SK-N-SH (cell line): Measurements from ENCODE around the gene KY. TPM values are rescaled to one million over a fixed set of nuclear protein-coding genes. Genes with fewer than 3 reads are reported as not detected.

Experiments
- CTCF ChIA-PET: fragments of 300-600, 350-600 bp; formaldehyde crosslinking; extraction: SDS; loops from one replicate; lab custom pipeline; 2021; lab: Yijun Ruan, JAX
- POLR2A ChIA-PET: fragments of 350-600 bp; sonication (Branson Sonifier 250); formaldehyde crosslinking; extraction: SDS; loops from one replicate; lab custom pipeline; 2020; ENCODE audit warnings: antibody characterized with exemption, inconsistent platforms; lab: Yijun Ruan, JAX
- DNase-seq: peaks from one replicate; pipeline ENCODE4 v3.0.0; 2012
- H2AFZ ChIP-seq: fragments of 200-600 bp; sonication (generic); 2 replicates; pipeline ENCODE4 v1.8.1; 2016; ENCODE audit warnings: antibody characterized with exemption, mild to moderate bottlenecking, low read depth
- H3F3A ChIP-seq: fragments of 200-600 bp; sonication (generic); replicated peaks from 2 replicates; pipeline ENCODE3; 2016; ENCODE audit warnings: antibody characterized with exemption, mild to moderate bottlenecking; ENCODE audit not compliant: insufficient read depth
- H3K27ac ChIP-seq, 2 experiments: fragments of 200-500 bp in 1 of 2; fragments of 200-600 bp in 1 of 2; sonication (Bioruptor generic) in 1 of 2; sonication (generic), shearing (Covaris generic) in 1 of 2; 2 replicates each; pipeline versions ENCODE4 v1.5.1 to v1.6.1; 2014 to 2016; ENCODE audit warnings: low read depth in 2 of 2, inconsistent platforms in 1 of 2, low read length in 1 of 2, mild to moderate bottlenecking in 1 of 2, mixed read lengths in 1 of 2
- H3K27me3 ChIP-seq: fragments of 200-600 bp; sonication (generic), shearing (Covaris generic); 2 replicates; pipeline ENCODE4 v1.6.1; 2016; ENCODE audit warnings: mixed run types; ENCODE audit not compliant: insufficient read depth
- H3K36me3 ChIP-seq, 2 experiments: fragments of 200-500 bp in 1 of 2; fragments of 200-600 bp in 1 of 2; sonication (Bioruptor generic) in 1 of 2; sonication (generic) in 1 of 2; replicated peaks in 1 of 2; 2 replicates each; pipeline versions ENCODE3 to v1.5.1; 2014 to 2016; ENCODE audit warnings: low read length in 1 of 2, mild to moderate bottlenecking in 1 of 2; ENCODE audit not compliant: insufficient read depth in 2 of 2, control insufficient read depth in 1 of 2
- H3K4me1 ChIP-seq, 2 experiments: fragments of 200-500 bp in 1 of 2; fragments of 200-600 bp in 1 of 2; sonication (Bioruptor generic) in 1 of 2; sonication (generic), shearing (Covaris generic) in 1 of 2; 2 replicates each; pipeline versions ENCODE4 v1.5.1 to v1.6.1; 2014 to 2016; ENCODE audit warnings: low read depth in 1 of 2, low read length in 1 of 2, mixed run types in 1 of 2; ENCODE audit not compliant: insufficient read depth in 2 of 2, control insufficient read depth in 1 of 2
- H3K4me2 ChIP-seq: fragments of 200-600 bp; sonication (generic), shearing (Covaris generic); 2 replicates; pipeline ENCODE4 v1.6.1; 2017; ENCODE audit warnings: mixed run types
- H3K4me3 ChIP-seq, 2 experiments: fragments of 200-500 bp in 1 of 2; fragments of 200-600 bp in 1 of 2; sonication (Bioruptor generic) in 1 of 2; sonication (generic), shearing (Covaris generic) in 1 of 2; 2 replicates each; pipeline versions ENCODE4 v1.5.1 to v1.8.1; 2014 to 2016; ENCODE audit warnings: low read depth in 2 of 2, inconsistent platforms in 1 of 2, low read length in 1 of 2, mild to moderate bottlenecking in 1 of 2, mixed read lengths in 1 of 2, moderate library complexity in 1 of 2
- H3K79me2 ChIP-seq: fragments of 200-600 bp; sonication (generic); 2 replicates; pipeline ENCODE4 v1.8.1; 2017; ENCODE audit warnings: mild to moderate bottlenecking; ENCODE audit not compliant: insufficient read depth
- H3K9ac ChIP-seq: fragments of 200-600 bp; sonication (generic); 2 replicates; pipeline ENCODE4 v1.6.1; 2017; ENCODE audit warnings: mixed run types
- H3K9me2 ChIP-seq: fragments of 200-600 bp; sonication (generic); 2 replicates; pipeline ENCODE4 v1.6.1; 2017; ENCODE audit warnings: mixed run types
- H3K9me3 ChIP-seq: fragments of 200-600 bp; sonication (generic); 2 replicates; pipeline ENCODE4 v1.6.1; 2017; ENCODE audit warnings: mixed run types, mild to moderate bottlenecking, moderate library complexity
- H4K20me1 ChIP-seq: fragments of 200-600 bp; sonication (generic); 2 replicates; pipeline ENCODE4 v1.6.1; 2017; ENCODE audit warnings: mild to moderate bottlenecking, mixed run types; ENCODE audit not compliant: insufficient read depth
- CHD2 ChIP-seq: fragments of 150-350 bp; IDR thresholded peaks from 2 replicates; pipeline ENCODE4 v1.6.1; 2018; ENCODE audit warnings: low read length; ENCODE audit not compliant: partially characterized antibody
- ELF1 ChIP-seq: IDR thresholded peaks from 2 replicates; pipeline ENCODE4 v1.4.0; 2012
- EP300 ChIP-seq, 2 experiments: IDR thresholded peaks; 2 replicates each; pipeline versions ENCODE4 v1.4.0 to v1.6.1; 2012; ENCODE audit warnings: borderline replicate concordance in 1 of 2, low read depth in 1 of 2, low read length in 1 of 2
- EZH2phosphoT487 ChIP-seq: fragments of 200-600 bp; sonication (generic); IDR thresholded peaks from 2 replicates; pipeline ENCODE4 v1.6.1; 2017; ENCODE audit warnings: low read depth, mixed run types, mild to moderate bottlenecking, antibody characterized with exemption, moderate library complexity, borderline replicate concordance
- FOXM1 ChIP-seq: IDR thresholded peaks from 2 replicates; pipeline ENCODE4 v1.4.0; 2012; ENCODE audit warnings: low read depth, mild to moderate bottlenecking
- MEF2A ChIP-seq: IDR thresholded peaks from 2 replicates; pipeline ENCODE4 v1.4.0; 2012; ENCODE audit warnings: low read depth, borderline replicate concordance
- POLR2AphosphoS5 ChIP-seq: IDR thresholded peaks from 2 replicates; pipeline ENCODE4 v1.6.1; 2012; ENCODE audit warnings: low read depth, low read length
- RAD21 ChIP-seq: IDR thresholded peaks from 2 replicates; pipeline ENCODE4 v1.6.1; 2012; ENCODE audit warnings: mild to moderate bottlenecking, low read length
- RCOR1 ChIP-seq: fragments of 150-350 bp; IDR thresholded peaks from 2 replicates; pipeline ENCODE4 v1.6.1; 2017; ENCODE audit warnings: antibody characterized with exemption, low read length
- RFX5 ChIP-seq: IDR thresholded peaks from 2 replicates; pipeline ENCODE4 v1.6.1; 2012; ENCODE audit warnings: mild to moderate bottlenecking, improper control_type of control experiment, low read length
- RXRA ChIP-seq: IDR thresholded peaks from 2 replicates; pipeline ENCODE4 v1.4.0; 2012; ENCODE audit warnings: low read depth, mild to moderate bottlenecking, borderline replicate concordance
- TEAD4 ChIP-seq: IDR thresholded peaks from 2 replicates; pipeline ENCODE4 v1.4.0; 2012; ENCODE audit warnings: mild to moderate bottlenecking, borderline replicate concordance; ENCODE audit not compliant: insufficient read depth
- YY1 ChIP-seq: IDR thresholded peaks from 2 replicates; pipeline ENCODE4 v1.4.0; 2012; ENCODE audit warnings: low read depth, mild to moderate bottlenecking
- polyA plus RNA-seq, 3 experiments: library from polyadenylated mRNA; depleted of rRNA; stranded (reverse); fragments of >200 nt; gene quantifications; 2 replicates each; pipeline ENCODE4 v1.2.3, GENCODE V29; 2012
- TF ChIP-seq, protein P1 (sequence below): IDR thresholded peaks from 2 replicates; pipeline ENCODE4 v1.4.0; 2012; ENCODE audit warnings: low read depth
- TF ChIP-seq, protein P2 (sequence below): IDR thresholded peaks from 2 replicates; pipeline ENCODE4 v1.6.1; 2012; ENCODE audit warnings: mild to moderate bottlenecking, low read depth, low read length, moderate library complexity
- TF ChIP-seq, protein P3 (sequence below): IDR thresholded peaks from 2 replicates; pipeline ENCODE4 v1.4.0; 2012; ENCODE audit warnings: low read depth, borderline replicate concordance
- TF ChIP-seq, protein P4 (sequence below): IDR thresholded peaks from 2 replicates; pipeline ENCODE4 v1.4.0; 2012; ENCODE audit warnings: low read depth, borderline replicate concordance

KY gene
- polyA plus RNA-seq, 1 of the 3 experiments (the other 2 are of a cell fraction) = 2.4 TPM

DNA sequence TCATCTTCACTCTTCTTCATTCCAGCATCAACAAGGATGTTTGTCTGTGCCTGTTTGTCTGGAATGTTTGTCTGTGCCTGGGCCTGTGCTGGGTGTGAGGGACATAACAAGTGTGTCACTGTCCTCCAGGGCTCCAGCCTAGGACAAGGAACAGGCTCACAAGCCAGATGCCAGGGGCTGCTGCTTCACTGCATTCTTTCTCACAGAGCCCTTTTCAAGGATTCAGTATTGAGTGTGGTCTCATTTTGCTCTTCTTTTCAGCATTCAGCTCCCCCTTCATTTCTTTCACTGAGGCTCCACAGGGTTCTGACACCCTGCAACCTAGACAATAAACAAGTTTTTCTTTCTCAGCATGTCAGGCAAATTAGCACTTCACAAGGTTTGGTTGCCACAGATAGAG, 43.6 kb upstream of the KY start:
- POLR2A ChIA-PET = no interaction called here
- no peaks in the 10 kb centered on the region for H4K20me1 ChIP-seq
- no peak for DNase-seq
- no peaks in the 10 kb centered on the region for H3K79me2 ChIP-seq
- H3K27me3 ChIP-seq = no peaks in the 10 kb centered on the region
- H3K9me3 ChIP-seq = no peaks in the 10 kb centered on the region
- no peak overlapping the region for H2AFZ ChIP-seq
- no peak overlapping the region for H3K27ac ChIP-seq
- no peaks in the 10 kb centered on the region for H3K9me2 ChIP-seq
- CTCF ChIA-PET = no interaction called here
- TF ChIP-seq POLR2AphosphoS5 (no peak), EZH2phosphoT487 (no peak), RFX5 (no peak), EP300 (IDR thresholded peaks at IDR 0.05; ENCODE audit: borderline replicate concordance in 1 of 2, low read depth in 1 of 2, low read length in 1 of 2) (no peak), YY1 (no peak), ELF1 (no peak), TEAD4 (no peak), RAD21 (no peak), FOXM1 (no peak), CHD2 (no peak), RCOR1 (no peak), RXRA (no peak), MEF2A (no peak)
- TF ChIP-seq, protein P1, sequence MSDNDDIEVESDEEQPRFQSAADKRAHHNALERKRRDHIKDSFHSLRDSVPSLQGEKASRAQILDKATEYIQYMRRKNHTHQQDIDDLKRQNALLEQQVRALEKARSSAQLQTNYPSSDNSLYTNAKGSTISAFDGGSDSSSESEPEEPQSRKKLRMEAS = no peak
- TF ChIP-seq, protein P2, sequence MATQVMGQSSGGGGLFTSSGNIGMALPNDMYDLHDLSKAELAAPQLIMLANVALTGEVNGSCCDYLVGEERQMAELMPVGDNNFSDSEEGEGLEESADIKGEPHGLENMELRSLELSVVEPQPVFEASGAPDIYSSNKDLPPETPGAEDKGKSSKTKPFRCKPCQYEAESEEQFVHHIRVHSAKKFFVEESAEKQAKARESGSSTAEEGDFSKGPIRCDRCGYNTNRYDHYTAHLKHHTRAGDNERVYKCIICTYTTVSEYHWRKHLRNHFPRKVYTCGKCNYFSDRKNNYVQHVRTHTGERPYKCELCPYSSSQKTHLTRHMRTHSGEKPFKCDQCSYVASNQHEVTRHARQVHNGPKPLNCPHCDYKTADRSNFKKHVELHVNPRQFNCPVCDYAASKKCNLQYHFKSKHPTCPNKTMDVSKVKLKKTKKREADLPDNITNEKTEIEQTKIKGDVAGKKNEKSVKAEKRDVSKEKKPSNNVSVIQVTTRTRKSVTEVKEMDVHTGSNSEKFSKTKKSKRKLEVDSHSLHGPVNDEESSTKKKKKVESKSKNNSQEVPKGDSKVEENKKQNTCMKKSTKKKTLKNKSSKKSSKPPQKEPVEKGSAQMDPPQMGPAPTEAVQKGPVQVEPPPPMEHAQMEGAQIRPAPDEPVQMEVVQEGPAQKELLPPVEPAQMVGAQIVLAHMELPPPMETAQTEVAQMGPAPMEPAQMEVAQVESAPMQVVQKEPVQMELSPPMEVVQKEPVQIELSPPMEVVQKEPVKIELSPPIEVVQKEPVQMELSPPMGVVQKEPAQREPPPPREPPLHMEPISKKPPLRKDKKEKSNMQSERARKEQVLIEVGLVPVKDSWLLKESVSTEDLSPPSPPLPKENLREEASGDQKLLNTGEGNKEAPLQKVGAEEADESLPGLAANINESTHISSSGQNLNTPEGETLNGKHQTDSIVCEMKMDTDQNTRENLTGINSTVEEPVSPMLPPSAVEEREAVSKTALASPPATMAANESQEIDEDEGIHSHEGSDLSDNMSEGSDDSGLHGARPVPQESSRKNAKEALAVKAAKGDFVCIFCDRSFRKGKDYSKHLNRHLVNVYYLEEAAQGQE = no peak
- TF ChIP-seq, protein P3, sequence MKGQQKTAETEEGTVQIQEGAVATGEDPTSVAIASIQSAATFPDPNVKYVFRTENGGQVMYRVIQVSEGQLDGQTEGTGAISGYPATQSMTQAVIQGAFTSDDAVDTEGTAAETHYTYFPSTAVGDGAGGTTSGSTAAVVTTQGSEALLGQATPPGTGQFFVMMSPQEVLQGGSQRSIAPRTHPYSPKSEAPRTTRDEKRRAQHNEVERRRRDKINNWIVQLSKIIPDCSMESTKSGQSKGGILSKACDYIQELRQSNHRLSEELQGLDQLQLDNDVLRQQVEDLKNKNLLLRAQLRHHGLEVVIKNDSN = no peak
- TF ChIP-seq, protein P4, sequence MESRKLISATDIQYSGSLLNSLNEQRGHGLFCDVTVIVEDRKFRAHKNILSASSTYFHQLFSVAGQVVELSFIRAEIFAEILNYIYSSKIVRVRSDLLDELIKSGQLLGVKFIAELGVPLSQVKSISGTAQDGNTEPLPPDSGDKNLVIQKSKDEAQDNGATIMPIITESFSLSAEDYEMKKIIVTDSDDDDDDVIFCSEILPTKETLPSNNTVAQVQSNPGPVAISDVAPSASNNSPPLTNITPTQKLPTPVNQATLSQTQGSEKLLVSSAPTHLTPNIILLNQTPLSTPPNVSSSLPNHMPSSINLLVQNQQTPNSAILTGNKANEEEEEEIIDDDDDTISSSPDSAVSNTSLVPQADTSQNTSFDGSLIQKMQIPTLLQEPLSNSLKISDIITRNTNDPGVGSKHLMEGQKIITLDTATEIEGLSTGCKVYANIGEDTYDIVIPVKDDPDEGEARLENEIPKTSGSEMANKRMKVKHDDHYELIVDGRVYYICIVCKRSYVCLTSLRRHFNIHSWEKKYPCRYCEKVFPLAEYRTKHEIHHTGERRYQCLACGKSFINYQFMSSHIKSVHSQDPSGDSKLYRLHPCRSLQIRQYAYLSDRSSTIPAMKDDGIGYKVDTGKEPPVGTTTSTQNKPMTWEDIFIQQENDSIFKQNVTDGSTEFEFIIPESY = no peak
- H3K4me2 ChIP-seq = no peak overlapping the region
- no peaks in the 10 kb centered on the region for H3F3A ChIP-seq
- H3K9ac ChIP-seq = no peak overlapping the region
- peaks cover 0 to 4% of the 10 kb centered on the region in 2 experiments; a peak in 1 of 4 replicates for H3K4me1 ChIP-seq
- no peak overlapping the region for H3K4me3 ChIP-seq
- no peaks in the 10 kb centered on the region for H3K36me3 ChIP-seq
